ENCODE results near the gene CYP39A1. TPM values are rescaled to one million over a fixed set of nuclear protein-coding genes. Genes with fewer than 3 reads are reported as not detected.

The CYP39A1 gene
- total RNA-seq, 2 donors from 2014 or later: 6.0 to 6.3 TPM

DNA sequence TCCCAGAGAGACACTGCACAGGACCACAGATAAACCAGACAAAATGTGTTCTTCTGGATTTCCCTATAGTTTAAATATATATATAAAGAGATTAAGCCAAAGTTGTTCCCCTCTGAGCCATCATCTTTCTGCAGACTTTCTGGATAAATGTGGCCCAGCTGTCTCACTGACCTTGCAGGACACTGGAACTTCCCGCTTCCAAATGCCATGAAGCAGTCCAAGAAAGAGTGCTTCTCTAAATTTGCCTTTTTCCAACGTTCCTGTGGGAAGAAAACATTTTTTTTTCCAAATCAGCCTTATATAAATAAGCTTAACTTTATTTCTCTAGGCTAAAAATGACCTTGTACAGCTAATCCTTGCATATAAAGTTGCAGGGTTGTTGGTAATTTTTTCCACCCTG lies 65.7 kb downstream of the CYP39A1 start:
- H3K36me3 ChIP-seq (replicated peaks in 1 of 2; ENCODE audit: insufficient read depth in 1 of 2, low read depth in 2 of 2): no peaks in the 10 kb centered on the region
- peaks cover 2% of the 10 kb centered on the region for H3K4me1 ChIP-seq
- intact Hi-C loops (cut with DNase I): no loop called here
- no peaks in the 10 kb centered on the region for H3K27me3 ChIP-seq
- TF ChIP-seq POLR2A (IDR thresholded peaks at IDR 0.05): no peak
- TF ChIP-seq, protein P1, sequence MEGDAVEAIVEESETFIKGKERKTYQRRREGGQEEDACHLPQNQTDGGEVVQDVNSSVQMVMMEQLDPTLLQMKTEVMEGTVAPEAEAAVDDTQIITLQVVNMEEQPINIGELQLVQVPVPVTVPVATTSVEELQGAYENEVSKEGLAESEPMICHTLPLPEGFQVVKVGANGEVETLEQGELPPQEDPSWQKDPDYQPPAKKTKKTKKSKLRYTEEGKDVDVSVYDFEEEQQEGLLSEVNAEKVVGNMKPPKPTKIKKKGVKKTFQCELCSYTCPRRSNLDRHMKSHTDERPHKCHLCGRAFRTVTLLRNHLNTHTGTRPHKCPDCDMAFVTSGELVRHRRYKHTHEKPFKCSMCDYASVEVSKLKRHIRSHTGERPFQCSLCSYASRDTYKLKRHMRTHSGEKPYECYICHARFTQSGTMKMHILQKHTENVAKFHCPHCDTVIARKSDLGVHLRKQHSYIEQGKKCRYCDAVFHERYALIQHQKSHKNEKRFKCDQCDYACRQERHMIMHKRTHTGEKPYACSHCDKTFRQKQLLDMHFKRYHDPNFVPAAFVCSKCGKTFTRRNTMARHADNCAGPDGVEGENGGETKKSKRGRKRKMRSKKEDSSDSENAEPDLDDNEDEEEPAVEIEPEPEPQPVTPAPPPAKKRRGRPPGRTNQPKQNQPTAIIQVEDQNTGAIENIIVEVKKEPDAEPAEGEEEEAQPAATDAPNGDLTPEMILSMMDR (IDR thresholded peaks at IDR 0.05): no peak
- no peaks in the 10 kb centered on the region for H3K9me3 ChIP-seq
- ATAC-seq (no peak), DNase-seq (no peak)
- no peak overlapping the region for H3K4me3 ChIP-seq
- WGBS, 2 donors: 49 to 53% methylated on average over 2 of the region's 2 CpGs
- H3K27ac ChIP-seq: no peak overlapping the region

DNA sequence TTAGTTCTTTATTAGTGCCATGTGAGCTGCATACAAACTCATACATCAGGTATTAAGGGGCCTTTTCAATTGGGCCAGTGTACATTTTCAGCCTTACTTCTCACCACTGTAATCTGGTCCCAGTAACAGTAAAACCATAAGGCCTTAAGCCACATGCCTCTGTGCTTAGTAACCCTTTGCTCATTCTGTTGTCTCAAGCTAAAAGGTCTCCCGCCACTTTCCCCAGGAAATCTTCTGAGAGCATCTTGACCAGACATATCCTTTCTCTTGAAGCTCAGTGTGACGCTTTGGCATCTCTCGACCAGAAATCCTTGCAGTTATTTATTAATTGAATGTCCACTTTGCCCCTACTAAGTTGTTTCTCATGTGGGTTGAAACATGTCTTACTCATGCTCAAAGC lies 68.0 kb downstream of the CYP39A1 start:
- no peak overlapping the region for H3K4me3 ChIP-seq
- peaks cover 13% of the 10 kb centered on the region for H3K4me1 ChIP-seq
- no peaks in the 10 kb centered on the region for H3K9me3 ChIP-seq
- intact Hi-C loops (cut with DNase I): no loop called here
- H3K27ac ChIP-seq: no peak overlapping the region
- 86 to 94% methylated on average over 3 of the region's 3 CpGs for WGBS, 2 donors
- H3K27me3 ChIP-seq: no peaks in the 10 kb centered on the region
- no peaks in the 10 kb centered on the region for H3K36me3 ChIP-seq (replicated peaks in 1 of 2; ENCODE audit: insufficient read depth in 1 of 2, low read depth in 2 of 2)
- no peak for DNase-seq
- no peak for ATAC-seq
- TF ChIP-seq POLR2A (IDR thresholded peaks at IDR 0.05): no peak
- TF ChIP-seq, protein P1 (IDR thresholded peaks at IDR 0.05): no peak

DNA sequence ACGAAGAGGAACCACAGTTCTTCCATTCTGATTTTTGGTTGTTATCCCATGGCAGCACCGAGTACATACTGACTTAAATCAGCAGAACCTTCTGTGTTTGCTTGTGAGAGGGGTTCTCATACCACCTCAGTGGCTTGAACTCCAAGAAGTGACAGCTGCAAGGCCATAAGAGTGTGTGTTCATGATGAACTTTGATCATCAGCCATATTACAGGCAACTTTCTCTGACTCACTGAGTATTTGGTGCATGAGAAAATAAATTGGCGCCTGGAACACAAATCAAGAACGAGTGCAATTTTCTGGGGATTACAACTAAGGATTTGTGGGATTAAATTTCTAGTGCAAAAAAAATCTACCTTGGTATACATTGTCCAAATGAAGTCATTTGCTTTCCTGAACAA lies 68.9 kb downstream of the CYP39A1 start:
- H3K36me3 ChIP-seq (replicated peaks in 1 of 2; ENCODE audit: insufficient read depth in 1 of 2, low read depth in 2 of 2): no peaks in the 10 kb centered on the region
- H3K27me3 ChIP-seq: no peaks in the 10 kb centered on the region
- ATAC-seq (no peak), DNase-seq (peak in 2 of 4 donors; percentile 5 to 12)
- peaks cover 13% of the 10 kb centered on the region for H3K4me1 ChIP-seq
- no peak overlapping the region for H3K27ac ChIP-seq
- H3K9me3 ChIP-seq: no peaks in the 10 kb centered on the region
- WGBS, 2 donors: 65% methylated on average over 4 of the region's 4 CpGs
- H3K4me3 ChIP-seq: no peak overlapping the region
- TF ChIP-seq, protein P1 (IDR thresholded peaks at IDR 0.05): no peak
- no peak for TF ChIP-seq POLR2A (IDR thresholded peaks at IDR 0.05)
- intact Hi-C loops (cut with DNase I): no loop called here

DNA sequence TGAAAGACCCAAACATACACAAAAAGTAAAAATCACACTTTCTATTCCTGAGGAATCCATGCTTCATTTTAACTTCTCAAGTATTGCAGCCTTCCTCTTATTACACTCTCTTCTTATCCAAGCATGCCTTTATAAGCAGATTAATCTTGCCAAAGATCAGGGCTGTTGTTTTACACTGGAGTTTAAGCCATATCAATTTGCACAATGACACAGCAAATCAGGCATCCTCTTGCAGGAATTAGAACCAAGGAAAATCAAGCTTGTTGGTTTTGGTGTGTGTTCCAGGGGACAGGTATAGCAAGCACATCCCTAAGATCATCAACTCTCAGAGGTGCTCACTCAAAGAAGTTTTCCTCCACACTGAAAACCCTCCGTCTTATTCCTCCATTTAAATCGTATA lies 69.5 kb downstream of the CYP39A1 start:
- Histone ChIP-seq H3K27ac (no peak overlapping the region), H3K9me3 (no peaks in the 10 kb centered on the region), H3K36me3 (replicated peaks in 1 of 2; ENCODE audit: insufficient read depth in 1 of 2, low read depth in 2 of 2) (no peaks in the 10 kb centered on the region), H3K27me3 (no peaks in the 10 kb centered on the region), H3K4me3 (no peak overlapping the region), H3K4me1 (peaks cover 13% of the 10 kb centered on the region)
- ATAC-seq (no peak), DNase-seq (no peak)
- TF ChIP-seq, protein P1 (IDR thresholded peaks at IDR 0.05): no peak
- no peak for TF ChIP-seq POLR2A (IDR thresholded peaks at IDR 0.05)
- 74 to 83% methylated on average over 2 of the region's 2 CpGs for WGBS, 2 donors
- intact Hi-C loops (cut with DNase I): no loop called here

DNA sequence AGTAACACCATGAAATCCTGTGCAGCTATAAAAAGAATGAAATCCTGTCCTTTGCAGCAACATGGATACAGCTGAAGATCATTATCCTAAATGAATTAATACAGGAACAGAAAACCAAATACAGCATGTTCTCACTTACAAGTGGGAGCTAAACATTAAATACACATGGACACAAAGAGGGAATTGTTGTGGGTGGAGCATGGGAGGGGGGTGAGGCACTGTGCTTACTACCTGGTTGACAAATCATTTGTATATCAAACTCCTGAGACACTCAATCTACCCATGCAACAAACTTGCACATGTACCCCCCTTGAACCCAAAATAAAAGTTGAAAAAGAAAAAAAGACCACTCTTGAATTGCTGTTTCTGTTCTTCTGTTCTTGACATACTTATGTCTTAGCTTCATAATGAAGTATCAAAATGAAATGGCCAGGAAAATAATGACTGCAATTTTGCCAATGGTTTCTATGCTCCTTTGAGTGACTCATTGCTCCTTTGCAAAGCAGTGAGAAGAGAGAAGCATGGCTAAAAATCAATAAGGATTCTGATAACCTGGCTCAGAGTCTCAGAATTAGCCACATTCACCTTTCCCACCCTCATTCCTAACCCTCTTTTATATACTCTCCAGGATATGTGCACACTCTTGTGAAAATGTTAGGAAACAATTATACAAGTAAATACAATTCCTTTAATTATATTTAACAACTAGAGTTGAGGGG lies 71.0 kb downstream of the CYP39A1 start:
- ATAC-seq (no peak), DNase-seq (peak in 1 of 4 donors; percentile 8)
- no peaks in the 10 kb centered on the region for H3K27me3 ChIP-seq
- intact Hi-C loops (cut with DNase I): no loop called here
- no peak overlapping the region for H3K27ac ChIP-seq
- H3K36me3 ChIP-seq (replicated peaks in 1 of 2; ENCODE audit: insufficient read depth in 1 of 2, low read depth in 2 of 2): no peaks in the 10 kb centered on the region
- TF ChIP-seq, protein P1 (IDR thresholded peaks at IDR 0.05): no peak
- no peak for TF ChIP-seq POLR2A (IDR thresholded peaks at IDR 0.05)
- H3K4me3 ChIP-seq: no peak overlapping the region
- no peaks in the 10 kb centered on the region for H3K9me3 ChIP-seq
- peaks cover 13% of the 10 kb centered on the region for H3K4me1 ChIP-seq

All from body of pancreas (tissue), 4 donors.